WTC11 (cell line): Measurements from ENCODE around the gene CFAP161.

Source experiments
- AR ChIP-seq: fragments of 250-450 bp; sonication (Bioruptor Pico); IDR thresholded peaks from 2 replicates; pipeline ENCODE4 v1.9.0; 2021; ENCODE audit warnings: mild to moderate bottlenecking
- ATF3 ChIP-seq: sonication (generic); formaldehyde crosslinking; conservative IDR thresholded peaks from 2 replicates; pipeline ENCODE4 v1.8.1; 2022; ENCODE audit warnings: mild to moderate bottlenecking, missing genetic modification reagents
- CREM ChIP-seq: sonication (generic); formaldehyde crosslinking; IDR thresholded peaks from 2 replicates; pipeline ENCODE4 v1.8.1; 2022; ENCODE audit warnings: mild to moderate bottlenecking, missing genetic modification reagents, moderate library complexity
- CTCF ChIP-seq: fragments of 200-600 bp; IDR thresholded peaks from 2 replicates; pipeline ENCODE4 v1.8.0; 2022; ENCODE audit warnings: antibody characterized with exemption
- E2F1 ChIP-seq: sonication (generic); formaldehyde crosslinking; IDR thresholded peaks from 2 replicates; pipeline ENCODE4 v1.8.0; 2022; ENCODE audit warnings: mild to moderate bottlenecking, missing genetic modification reagents
- ELF4 ChIP-seq: sonication (generic); formaldehyde crosslinking; IDR thresholded peaks from 2 replicates; pipeline ENCODE4 v1.8.1; 2022; ENCODE audit warnings: low read depth, mild to moderate bottlenecking, moderate library complexity, missing genetic modification reagents
- ESRRA ChIP-seq: sonication (generic); formaldehyde crosslinking; IDR thresholded peaks from 2 replicates; pipeline ENCODE4 v1.8.1; 2022; ENCODE audit warnings: mild to moderate bottlenecking, missing genetic modification reagents, borderline replicate concordance
- MAX ChIP-seq: sonication (generic); formaldehyde crosslinking; IDR thresholded peaks from 2 replicates; pipeline ENCODE4 v1.8.0; 2022; ENCODE audit warnings: mild to moderate bottlenecking, missing genetic modification reagents
- MYBL2 ChIP-seq: sonication (generic); formaldehyde crosslinking; IDR thresholded peaks from 2 replicates; pipeline ENCODE4 v1.8.1; 2023; ENCODE audit warnings: mild to moderate bottlenecking, moderate library complexity, missing genetic modification reagents
- NR2C2 ChIP-seq: sonication (generic); formaldehyde crosslinking; IDR thresholded peaks from 2 replicates; pipeline ENCODE4 v1.8.0; 2022; ENCODE audit warnings: mild to moderate bottlenecking, missing genetic modification reagents
- RELA ChIP-seq: sonication (generic); formaldehyde crosslinking; IDR thresholded peaks from 2 replicates; pipeline ENCODE4 v1.8.1; 2022; ENCODE audit warnings: missing genetic modification reagents, mild to moderate bottlenecking, borderline replicate concordance
- TEAD4 ChIP-seq: sonication (generic); formaldehyde crosslinking; IDR thresholded peaks from 2 replicates; pipeline ENCODE4 v1.8.0; 2022; ENCODE audit warnings: mild to moderate bottlenecking, missing genetic modification reagents

GRCh38 chr15:81095690-81096365 is 38.2 kb upstream of the CFAP161 start:
- TF ChIP-seq CTCF = no peak
- no peak for TF ChIP-seq NR2C2 (CRISPR knock-in tag)
- no peak for TF ChIP-seq ELF4 (CRISPR knock-in tag)
- no peak for TF ChIP-seq E2F1 (CRISPR knock-in tag)
- TF ChIP-seq RELA (CRISPR knock-in tag) = no peak
- no peak for TF ChIP-seq CREM (CRISPR knock-in tag)
- TF ChIP-seq ATF3 (CRISPR knock-in tag) = no peak
- no peak for TF ChIP-seq MYBL2 (CRISPR knock-in tag)
- TF ChIP-seq MAX (CRISPR knock-in tag) = no peak
- TF ChIP-seq AR (CRISPR knock-in tag) = no peak
- no peak for TF ChIP-seq TEAD4
- TF ChIP-seq ESRRA (CRISPR knock-in tag) = no peak
